Raji (cell line): Measurements from ENCODE around the gene TMEM223.

ENCODE experiments used
- POLR2A ChIP-seq: IDR thresholded peaks from 2 replicates; pipeline ENCODE4 v1.6.1; 2011; ENCODE audit warnings: low read depth, low read length, control low read depth; ENCODE audit not compliant: insufficient read depth

Gene TMEM223

GRCh38 chr11:62791501-62792201, at the start of gene TMEM223:
Gene TMEM223, minus strand, starts transcription at chr11:62792006. Its CDS starts 12 bp downstream, at chr11:62791994.
- peak; percentile 98 for TF ChIP-seq POLR2A

- TF ChIP-seq POLR2A = peak; percentile 98
Observed at GRCh38 chr11:62839050-62839945, 47.5 kb upstream of the TMEM223 start, which contains the start of gene WDR74. Gene WDR74, minus strand, starts transcription at chr11:62839590. Its CDS starts 20 bp downstream, at chr11:62839570.

- TF ChIP-seq POLR2A = no peak
Observed at GRCh38 chr11:62835336-62835735, 43.5 kb upstream of the TMEM223 start.

- no peak for TF ChIP-seq POLR2A
Observed at GRCh38 chr11:62832336-62833234, 40.8 kb upstream of the TMEM223 start, which contains the start of gene TEX54. Gene TEX54, minus strand, starts transcription at chr11:62832841.

GRCh38 chr11:62831520-62832335, 39.9 kb upstream of the TMEM223 start, which contains the start of gene STX5:
Gene STX5, minus strand, starts transcription at chr11:62832051. Its CDS starts 808 bp downstream, at chr11:62831243.
- TF ChIP-seq POLR2A = peak; percentile 52

- TF ChIP-seq POLR2A = no peak
Observed at GRCh38 chr11:62830904-62831519, 39.2 kb upstream of the TMEM223 start.

- no peak for TF ChIP-seq POLR2A
Observed at GRCh38 chr11:62823677-62824076, 31.9 kb upstream of the TMEM223 start.

- TF ChIP-seq POLR2A = no peak
Observed at GRCh38 chr11:62817129-62817528, 25.3 kb upstream of the TMEM223 start.

- TF ChIP-seq POLR2A = no peak
Observed at GRCh38 chr11:62816557-62816956, 24.8 kb upstream of the TMEM223 start.

GRCh38 chr11:62811659-62812058, 19.9 kb upstream of the TMEM223 start:
- TF ChIP-seq POLR2A = no peak

GRCh38 chr11:62810748-62811147, 18.9 kb upstream of the TMEM223 start:
- TF ChIP-seq POLR2A = no peak

GRCh38 chr11:62806611-62807121, 14.9 kb upstream of the TMEM223 start:
- no peak for TF ChIP-seq POLR2A

GRCh38 chr11:62805961-62806441, 14.2 kb upstream of the TMEM223 start:
- TF ChIP-seq POLR2A = no peak
